ENCODE measurements around the gene PPP1R1B.

Gene PPP1R1B

GRCh38 chr17:39632153-39632941, 5.6 kb downstream of the PPP1R1B start:
- H3K4me3 ChIP-seq (ENCODE audit: low read length), result no peak overlapping the region
- H3K9me3 ChIP-seq (ENCODE audit: control insufficient read depth, low read length), result no peaks in the 10 kb centered on the region
- H3K4me1 ChIP-seq (ENCODE audit: control insufficient read depth, insufficient read depth, low read length), result peaks cover 68% of the 10 kb centered on the region
- peaks cover 6% of the 10 kb centered on the region for H3K27me3 ChIP-seq (ENCODE audit: control insufficient read depth, insufficient read depth, low read length)
- peak overlapping the region; percentile 65 for H3K9ac ChIP-seq (ENCODE audit: low read length)
- no peaks in the 10 kb centered on the region for H3K36me3 ChIP-seq (ENCODE audit: control insufficient read depth, insufficient read depth, low read length)

GRCh38 chr17:39633570-39634183, 6.9 kb downstream of the PPP1R1B start:
- Histone ChIP-seq H3K36me3 (ENCODE audit: control insufficient read depth, insufficient read depth, low read length) (no peaks in the 10 kb centered on the region), H3K27me3 (ENCODE audit: control insufficient read depth, insufficient read depth, low read length) (no peaks in the 10 kb centered on the region), H3K4me3 (ENCODE audit: low read length) (no peak overlapping the region), H3K4me1 (ENCODE audit: control insufficient read depth, insufficient read depth, low read length) (peaks cover 70% of the 10 kb centered on the region), H3K9ac (ENCODE audit: low read length) (peak overlapping the region; percentile 7), H3K9me3 (ENCODE audit: control insufficient read depth, low read length) (no peaks in the 10 kb centered on the region)

GRCh38 chr17:39634384-39634871, 7.7 kb downstream of the PPP1R1B start:
- peaks cover 64% of the 10 kb centered on the region for H3K4me1 ChIP-seq (ENCODE audit: control insufficient read depth, insufficient read depth, low read length)
- H3K9me3 ChIP-seq (ENCODE audit: control insufficient read depth, low read length), result no peaks in the 10 kb centered on the region
- no peak overlapping the region for H3K9ac ChIP-seq (ENCODE audit: low read length)
- H3K27me3 ChIP-seq (ENCODE audit: control insufficient read depth, insufficient read depth, low read length), result no peaks in the 10 kb centered on the region
- no peaks in the 10 kb centered on the region for H3K36me3 ChIP-seq (ENCODE audit: control insufficient read depth, insufficient read depth, low read length)
- H3K4me3 ChIP-seq (ENCODE audit: low read length), result no peak overlapping the region

GRCh38 chr17:39635614-39636176, 8.9 kb downstream of the PPP1R1B start:
- Histone ChIP-seq H3K4me1 (ENCODE audit: control insufficient read depth, insufficient read depth, low read length) (peaks cover 63% of the 10 kb centered on the region), H3K4me3 (ENCODE audit: low read length) (no peak overlapping the region), H3K9ac (ENCODE audit: low read length) (peak overlapping the region; percentile 82), H3K9me3 (ENCODE audit: control insufficient read depth, low read length) (no peaks in the 10 kb centered on the region), H3K36me3 (ENCODE audit: control insufficient read depth, insufficient read depth, low read length) (no peaks in the 10 kb centered on the region), H3K27me3 (ENCODE audit: control insufficient read depth, insufficient read depth, low read length) (no peaks in the 10 kb centered on the region)

GRCh38 chr17:39636587-39636926, 9.8 kb downstream of the PPP1R1B start:
- H3K4me1 ChIP-seq (ENCODE audit: control insufficient read depth, insufficient read depth, low read length), result peaks cover 66% of the 10 kb centered on the region
- H3K9me3 ChIP-seq (ENCODE audit: control insufficient read depth, low read length), result no peaks in the 10 kb centered on the region
- H3K4me3 ChIP-seq (ENCODE audit: low read length), result peak overlapping the region; percentile 67

GRCh38 chr17:39636927-39637736, 10.4 kb downstream of the PPP1R1B start, which contains the start of gene STARD3:
Gene STARD3, plus strand, starts transcription at chr17:39637144. Its CDS starts 16,388 bp downstream, at chr17:39653532.
- Histone ChIP-seq H3K36me3 (ENCODE audit: control insufficient read depth, insufficient read depth, low read length) (no peaks in the 10 kb centered on the region), H3K9me3 (ENCODE audit: control insufficient read depth, low read length) (no peaks in the 10 kb centered on the region), H3K27me3 (ENCODE audit: control insufficient read depth, insufficient read depth, low read length) (no peaks in the 10 kb centered on the region), H3K4me3 (ENCODE audit: low read length) (peak within 1 kb of the TSS; percentile 67), H3K9ac (ENCODE audit: low read length) (peak within 1 kb of the TSS; percentile 82), H3K4me1 (ENCODE audit: control insufficient read depth, insufficient read depth, low read length) (peaks cover 65% of the 10 kb centered on the region)

More at GRCh38 chr17:39636587-39636926, 9.8 kb downstream of the PPP1R1B start:
- Histone ChIP-seq H3K36me3 (ENCODE audit: control insufficient read depth, insufficient read depth, low read length) (no peaks in the 10 kb centered on the region), H3K27me3 (ENCODE audit: control insufficient read depth, insufficient read depth, low read length) (no peaks in the 10 kb centered on the region), H3K9ac (ENCODE audit: low read length) (peak overlapping the region; percentile 82)

GRCh38 chr17:39638317-39638716, 11.6 kb downstream of the PPP1R1B start:
- no peak overlapping the region for H3K4me3 ChIP-seq (ENCODE audit: low read length)
- H3K36me3 ChIP-seq (ENCODE audit: control insufficient read depth, insufficient read depth, low read length), result no peaks in the 10 kb centered on the region
- H3K4me1 ChIP-seq (ENCODE audit: control insufficient read depth, insufficient read depth, low read length), result peaks cover 58% of the 10 kb centered on the region
- peak overlapping the region; percentile 82 for H3K9ac ChIP-seq (ENCODE audit: low read length)
- H3K27me3 ChIP-seq (ENCODE audit: control insufficient read depth, insufficient read depth, low read length), result no peaks in the 10 kb centered on the region
- H3K9me3 ChIP-seq (ENCODE audit: control insufficient read depth, low read length), result no peaks in the 10 kb centered on the region

GRCh38 chr17:39639043-39639442, 12.3 kb downstream of the PPP1R1B start:
- Histone ChIP-seq H3K27me3 (ENCODE audit: control insufficient read depth, insufficient read depth, low read length) (no peaks in the 10 kb centered on the region), H3K4me1 (ENCODE audit: control insufficient read depth, insufficient read depth, low read length) (peaks cover 53% of the 10 kb centered on the region), H3K9me3 (ENCODE audit: control insufficient read depth, low read length) (no peaks in the 10 kb centered on the region), H3K9ac (ENCODE audit: low read length) (no peak overlapping the region), H3K36me3 (ENCODE audit: control insufficient read depth, insufficient read depth, low read length) (no peaks in the 10 kb centered on the region), H3K4me3 (ENCODE audit: low read length) (no peak overlapping the region)

- Histone ChIP-seq H3K36me3 (ENCODE audit: control insufficient read depth, insufficient read depth, low read length) (no peaks in the 10 kb centered on the region), H3K4me1 (ENCODE audit: control insufficient read depth, insufficient read depth, low read length) (peaks cover 51% of the 10 kb centered on the region), H3K9ac (ENCODE audit: low read length) (peak overlapping the region; percentile 4), H3K27me3 (ENCODE audit: control insufficient read depth, insufficient read depth, low read length) (no peaks in the 10 kb centered on the region), H3K4me3 (ENCODE audit: low read length) (no peak overlapping the region), H3K9me3 (ENCODE audit: control insufficient read depth, low read length) (no peaks in the 10 kb centered on the region)
Observed at GRCh38 chr17:39639566-39640458, 13.1 kb downstream of the PPP1R1B start.

- H3K27me3 ChIP-seq (ENCODE audit: control insufficient read depth, insufficient read depth, low read length), result no peaks in the 10 kb centered on the region
- H3K9ac ChIP-seq (ENCODE audit: low read length), result no peak overlapping the region
- H3K36me3 ChIP-seq (ENCODE audit: control insufficient read depth, insufficient read depth, low read length), result no peaks in the 10 kb centered on the region
- no peak overlapping the region for H3K4me3 ChIP-seq (ENCODE audit: low read length)
- H3K9me3 ChIP-seq (ENCODE audit: control insufficient read depth, low read length), result no peaks in the 10 kb centered on the region
- H3K4me1 ChIP-seq (ENCODE audit: control insufficient read depth, insufficient read depth, low read length), result peaks cover 50% of the 10 kb centered on the region
Observed at GRCh38 chr17:39640591-39641031, 13.9 kb downstream of the PPP1R1B start.

GRCh38 chr17:39641097-39641496, 14.3 kb downstream of the PPP1R1B start:
- H3K9me3 ChIP-seq (ENCODE audit: control insufficient read depth, low read length), result no peaks in the 10 kb centered on the region
- no peaks in the 10 kb centered on the region for H3K36me3 ChIP-seq (ENCODE audit: control insufficient read depth, insufficient read depth, low read length)
- no peaks in the 10 kb centered on the region for H3K27me3 ChIP-seq (ENCODE audit: control insufficient read depth, insufficient read depth, low read length)
- H3K4me1 ChIP-seq (ENCODE audit: control insufficient read depth, insufficient read depth, low read length), result peaks cover 48% of the 10 kb centered on the region
- no peak overlapping the region for H3K4me3 ChIP-seq (ENCODE audit: low read length)
- H3K9ac ChIP-seq (ENCODE audit: low read length), result no peak overlapping the region
